OCI-LY7 (cell line): ENCODE measurements around the gene KCNK7. TPM values are rescaled to one million over a fixed set of nuclear protein-coding genes. Genes with fewer than 3 reads are reported as not detected.

Source experiments
- BruUV-seq: library from RNA; stranded (reverse); fragments of 400-500 nt; replicated peaks from 2 replicates; lab custom pipeline; 2021; lab: Mats Ljungman, UMichigan
- CTCF ChIA-PET: fragments of 300-600 bp; sonication (Branson Sonifier 250); formaldehyde crosslinking; loops from one replicate; lab custom pipeline; 2022; ENCODE audit warnings: antibody characterized with exemption; ENCODE audit not compliant: unreplicated experiment; lab: Charles Lee
- POLR2A ChIA-PET: fragments of 300-600 bp; sonication (Branson Sonifier 250); formaldehyde crosslinking; loops from one replicate; lab custom pipeline; 2022; ENCODE audit warnings: antibody characterized with exemption; lab: Charles Lee
- DNase-seq: peaks from one replicate; pipeline ENCODE4 v3.0.0-alpha.2; 2015; ENCODE audit warnings: low spot score
- H2AFZ ChIP-seq: fragments of 200-600 bp; sonication (generic), shearing (Covaris generic); 2 replicates; pipeline ENCODE4 v1.6.1; 2014; ENCODE audit warnings: mild to moderate bottlenecking, antibody characterized with exemption, low read length, moderate library complexity
- H3K27ac ChIP-seq: fragments of 200-600 bp; sonication (generic); 2 replicates; pipeline ENCODE4 v1.5.1; 2014; ENCODE audit warnings: mixed run types, low read depth, mild to moderate bottlenecking, moderate library complexity, low read length, inconsistent platforms; ENCODE audit not compliant: poor library complexity, severe bottlenecking
- H3K36me3 ChIP-seq: fragments of 200-600 bp; sonication (generic); 2 replicates; pipeline ENCODE4 v1.6.1; 2014; ENCODE audit warnings: mild to moderate bottlenecking, antibody characterized with exemption, low read length, moderate library complexity, mixed read lengths; ENCODE audit not compliant: insufficient read depth
- H3K4me1 ChIP-seq: fragments of 200-600 bp; sonication (generic); 2 replicates; pipeline ENCODE4 v1.5.1; 2014; ENCODE audit warnings: mild to moderate bottlenecking, low read length; ENCODE audit not compliant: insufficient read depth, poor library complexity, severe bottlenecking
- H3K4me2 ChIP-seq: fragments of 200-600 bp; sonication (generic); 2 replicates; pipeline ENCODE4 v1.6.1; 2014; ENCODE audit warnings: mild to moderate bottlenecking, low read length
- H3K4me3 ChIP-seq: fragments of 200-600 bp; sonication (generic); 2 replicates; pipeline ENCODE4 v1.5.1; 2014; ENCODE audit warnings: mild to moderate bottlenecking, low read depth, low read length; ENCODE audit not compliant: poor library complexity, severe bottlenecking
- H3K79me2 ChIP-seq: fragments of 200-600 bp; sonication (generic); 2 replicates; pipeline ENCODE4 v1.6.1; 2016; ENCODE audit warnings: low read depth, mild to moderate bottlenecking, low read length, moderate library complexity, mixed read lengths; ENCODE audit not compliant: insufficient read depth
- H3K9me2 ChIP-seq: fragments of 200-600 bp; sonication (generic); 2 replicates; pipeline ENCODE4 v1.6.1; 2016; ENCODE audit warnings: mild to moderate bottlenecking, low read length, mixed read lengths; ENCODE audit not compliant: insufficient read depth
- H3K9me3 ChIP-seq: fragments of 200-600 bp; sonication (generic); 2 replicates; pipeline ENCODE4 v1.6.1; 2014; ENCODE audit warnings: mild to moderate bottlenecking, mixed run types, low read length, mixed read lengths
- H4K20me1 ChIP-seq: fragments of 200-600 bp; sonication (generic); 2 replicates; pipeline ENCODE4 v1.6.1; 2014; ENCODE audit warnings: mild to moderate bottlenecking, antibody characterized with exemption, low read length, moderate library complexity, mixed read lengths; ENCODE audit not compliant: insufficient read depth
- EZH2phosphoT487 ChIP-seq: fragments of 200-600 bp; sonication (generic); IDR thresholded peaks from 2 replicates; pipeline ENCODE4 v1.6.1; 2018; ENCODE audit warnings: low read depth, borderline replicate concordance, mild to moderate bottlenecking, mixed run types, antibody characterized with exemption, low read length, moderate library complexity, mixed read lengths
- intact Hi-C: fragments of 100-400 bp; cut with micrococcal nuclease; formaldehyde crosslinking; loops from one replicate; pipeline ENCODE4 v1.10.0; 2022; ENCODE audit not compliant: unreplicated experiment
- total RNA-seq, 2 experiments: library from RNA; depleted of rRNA in 1 of 2; stranded (reverse); fragments of >200 nt in 1 of 2; shearing (Covaris generic) in 1 of 2; gene quantifications; 2 replicates each; pipeline ENCODE4 v1.2.3, GENCODE V29; 2014 to 2022
- TF ChIP-seq, protein P1 (sequence below): fragments of 200-600 bp; sonication (generic); conservative IDR thresholded peaks from 2 replicates; pipeline ENCODE4 v1.5.1; 2014; ENCODE audit warnings: mild to moderate bottlenecking, antibody characterized with exemption, low read length, moderate library complexity, mixed read lengths

Gene KCNK7
- total RNA-seq, 2 experiments from 2014 or later, result 0.68 to 1.4 TPM

DNA sequence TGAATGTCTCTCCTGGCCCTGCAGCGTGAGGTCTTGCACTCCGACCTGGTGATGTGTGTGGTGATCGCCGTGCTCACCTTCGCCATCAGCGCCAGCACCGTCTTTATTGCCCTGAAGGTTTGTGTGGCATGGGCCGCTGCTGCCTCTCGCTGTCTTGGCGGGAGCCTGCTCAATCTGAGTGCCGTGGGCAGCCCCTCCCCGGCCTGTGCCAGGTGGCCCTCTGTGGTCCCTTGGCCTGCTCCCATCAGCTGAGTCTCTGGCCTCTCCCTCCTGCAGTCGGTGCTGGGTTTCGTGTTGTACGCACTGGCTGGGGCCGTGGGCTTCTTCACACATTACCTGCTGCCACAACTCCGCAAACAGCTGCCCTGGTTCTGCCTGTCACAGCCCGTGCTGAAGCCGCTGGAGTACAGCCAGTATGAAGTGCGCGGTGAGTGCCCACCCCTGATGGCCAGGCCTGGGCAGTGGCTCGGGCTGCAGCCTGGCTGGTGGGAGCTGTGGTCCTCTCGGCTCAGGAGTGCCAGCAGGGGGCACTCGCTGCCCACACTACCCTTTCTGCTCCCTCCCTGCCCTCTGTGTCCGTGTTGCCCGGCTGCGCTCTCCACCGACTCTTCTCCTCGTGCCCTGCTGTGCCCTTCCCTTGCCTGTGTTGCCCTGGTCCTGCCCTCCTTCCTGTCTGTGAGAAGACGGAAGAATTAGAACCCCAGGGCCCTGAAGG, 30.2 kb upstream of the KCNK7 start:
- H3K4me2 ChIP-seq, result no peak overlapping the region
- H4K20me1 ChIP-seq, result no peaks in the 10 kb centered on the region
- no peaks in the 10 kb centered on the region for H3K79me2 ChIP-seq
- POLR2A ChIA-PET, result no interaction called here
- H3K9me3 ChIP-seq, result no peaks in the 10 kb centered on the region
- no peak overlapping the region for H3K4me3 ChIP-seq
- H3K4me1 ChIP-seq, result no peaks in the 10 kb centered on the region
- no peak overlapping the region for H2AFZ ChIP-seq
- H3K36me3 ChIP-seq, result peaks cover 93% of the 10 kb centered on the region
- intact Hi-C loops, result loop anchor here (1.0 to 5.0 kb wide), 2 partner anchors 37 to 82 kb away; partner anchors contain the start of gene RELA
- CTCF ChIA-PET, result interaction anchor here (1.2 kb wide), 1 partner anchor 13 kb away, joined by 5 read pairs; no protein-coding TSS in a partner anchor
- no peaks in the 10 kb centered on the region for H3K9me2 ChIP-seq
- no TSS peak for BruUV-seq
- TF ChIP-seq, protein P1, sequence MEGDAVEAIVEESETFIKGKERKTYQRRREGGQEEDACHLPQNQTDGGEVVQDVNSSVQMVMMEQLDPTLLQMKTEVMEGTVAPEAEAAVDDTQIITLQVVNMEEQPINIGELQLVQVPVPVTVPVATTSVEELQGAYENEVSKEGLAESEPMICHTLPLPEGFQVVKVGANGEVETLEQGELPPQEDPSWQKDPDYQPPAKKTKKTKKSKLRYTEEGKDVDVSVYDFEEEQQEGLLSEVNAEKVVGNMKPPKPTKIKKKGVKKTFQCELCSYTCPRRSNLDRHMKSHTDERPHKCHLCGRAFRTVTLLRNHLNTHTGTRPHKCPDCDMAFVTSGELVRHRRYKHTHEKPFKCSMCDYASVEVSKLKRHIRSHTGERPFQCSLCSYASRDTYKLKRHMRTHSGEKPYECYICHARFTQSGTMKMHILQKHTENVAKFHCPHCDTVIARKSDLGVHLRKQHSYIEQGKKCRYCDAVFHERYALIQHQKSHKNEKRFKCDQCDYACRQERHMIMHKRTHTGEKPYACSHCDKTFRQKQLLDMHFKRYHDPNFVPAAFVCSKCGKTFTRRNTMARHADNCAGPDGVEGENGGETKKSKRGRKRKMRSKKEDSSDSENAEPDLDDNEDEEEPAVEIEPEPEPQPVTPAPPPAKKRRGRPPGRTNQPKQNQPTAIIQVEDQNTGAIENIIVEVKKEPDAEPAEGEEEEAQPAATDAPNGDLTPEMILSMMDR, result peak; percentile 81
- TF ChIP-seq EZH2phosphoT487, result no peak
- peak; percentile 55 for DNase-seq
- H3K27ac ChIP-seq, result no peak overlapping the region

DNA sequence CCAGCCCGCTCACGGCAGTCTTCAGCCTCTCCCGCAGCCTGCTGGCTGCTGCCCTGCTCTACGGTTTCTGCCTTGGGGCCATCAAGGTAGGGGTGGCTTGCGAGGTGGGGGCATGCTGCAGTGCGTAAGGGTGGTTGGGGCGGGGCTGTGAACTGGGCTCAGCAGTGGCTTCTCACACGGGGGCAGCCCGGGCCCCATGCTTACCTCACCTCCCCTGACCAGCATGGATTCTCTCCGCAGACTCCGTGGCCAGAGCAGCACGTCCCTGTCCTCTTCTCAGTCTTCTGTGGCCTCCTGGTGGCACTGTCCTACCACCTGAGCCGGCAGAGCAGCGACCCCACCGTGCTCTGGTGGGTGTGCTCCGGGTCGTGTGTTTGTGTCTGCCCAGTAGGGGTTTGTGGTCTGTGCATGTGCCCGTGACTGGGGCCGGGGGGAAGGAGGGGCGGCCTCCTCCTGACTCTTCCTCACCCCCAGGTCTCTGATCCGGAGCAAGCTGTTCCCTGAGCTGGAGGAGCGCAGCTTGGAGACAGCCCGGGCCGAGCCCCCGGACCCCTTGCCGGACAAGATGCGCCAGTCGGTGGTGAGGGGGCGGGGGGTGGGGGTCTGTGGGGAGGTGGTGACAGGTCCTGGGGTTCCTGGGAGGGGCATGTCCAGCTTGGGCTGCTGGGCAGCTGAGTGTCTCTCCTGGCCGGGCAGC, 29.5 kb upstream of the KCNK7 start:
- Histone ChIP-seq H3K27ac (no peak overlapping the region), H3K36me3 (peaks cover 93% of the 10 kb centered on the region), H3K79me2 (no peaks in the 10 kb centered on the region), H3K4me3 (no peak overlapping the region), H2AFZ (no peak overlapping the region), H3K9me3 (no peaks in the 10 kb centered on the region), H3K4me2 (no peak overlapping the region), H3K4me1 (no peaks in the 10 kb centered on the region), H3K9me2 (no peaks in the 10 kb centered on the region), H4K20me1 (no peaks in the 10 kb centered on the region)
- intact Hi-C loops, result loop anchor here (5.0 kb wide), 1 partner anchor 82 kb away; no protein-coding TSS in a partner anchor
- ChIA-PET POLR2A (no interaction called here), CTCF (no interaction called here)
- BruUV-seq, result no TSS peak
- TF ChIP-seq, protein P1, result no peak
- no peak for TF ChIP-seq EZH2phosphoT487
- no peak for DNase-seq
